ENCODE measurements around the gene SFI1. TPM values are rescaled to one million over a fixed set of nuclear protein-coding genes. Genes with fewer than 3 reads are reported as not detected.

Gene SFI1
- total and polyA plus RNA-seq, 7 donors: 6.5 to 40.9 (median 17.5) TPM

GRCh38 chr22:31627223-31627731, 130.9 kb downstream of the SFI1 start:
- H3K9me3 ChIP-seq: no peaks in the 10 kb centered on the region
- H3K27ac ChIP-seq: peak overlapping the region; percentile 34 to 82 (median 69)
- H3K4me3 ChIP-seq: no peak overlapping the region
- H3K27me3 ChIP-seq: no peaks in the 10 kb centered on the region
- H3K36me3 ChIP-seq: no peaks in the 10 kb centered on the region
- TF ChIP-seq EP300 (IDR thresholded peaks at IDR 0.05): no peak
- H3K4me1 ChIP-seq: peaks cover 0 to 80% (median 66%) of the 10 kb centered on the region in 4 donors
- DNase-seq: no peak
- WGBS, 2 donors: 87 to 88% methylated on average over 8 of the region's 8 CpGs
- intact Hi-C loops (cut with DNase I): no loop called here

GRCh38 chr22:31628362-31628761, 132.0 kb downstream of the SFI1 start:
- DNase-seq: no peak
- intact Hi-C loops (cut with DNase I): no loop called here
- Histone ChIP-seq H3K9me3 (no peaks in the 10 kb centered on the region), H3K27ac (peak overlapping the region in 2 of 4 donors; percentile 72 to 82), H3K4me1 (peaks cover 0 to 80% (median 70%) of the 10 kb centered on the region in 4 donors), H3K27me3 (no peaks in the 10 kb centered on the region), H3K36me3 (no peaks in the 10 kb centered on the region), H3K4me3 (no peak overlapping the region)
- WGBS, 2 donors: 84 to 86% methylated on average over 1 of the region's 1 CpG
- TF ChIP-seq EP300 (IDR thresholded peaks at IDR 0.05) (no peak), POLR2A (IDR thresholded peaks at IDR 0.05) (no peak), POLR2AphosphoS5 (IDR thresholded peaks at IDR 0.05) (no peak), CTCF (IDR thresholded peaks at IDR 0.05) (no peak)

DNA sequence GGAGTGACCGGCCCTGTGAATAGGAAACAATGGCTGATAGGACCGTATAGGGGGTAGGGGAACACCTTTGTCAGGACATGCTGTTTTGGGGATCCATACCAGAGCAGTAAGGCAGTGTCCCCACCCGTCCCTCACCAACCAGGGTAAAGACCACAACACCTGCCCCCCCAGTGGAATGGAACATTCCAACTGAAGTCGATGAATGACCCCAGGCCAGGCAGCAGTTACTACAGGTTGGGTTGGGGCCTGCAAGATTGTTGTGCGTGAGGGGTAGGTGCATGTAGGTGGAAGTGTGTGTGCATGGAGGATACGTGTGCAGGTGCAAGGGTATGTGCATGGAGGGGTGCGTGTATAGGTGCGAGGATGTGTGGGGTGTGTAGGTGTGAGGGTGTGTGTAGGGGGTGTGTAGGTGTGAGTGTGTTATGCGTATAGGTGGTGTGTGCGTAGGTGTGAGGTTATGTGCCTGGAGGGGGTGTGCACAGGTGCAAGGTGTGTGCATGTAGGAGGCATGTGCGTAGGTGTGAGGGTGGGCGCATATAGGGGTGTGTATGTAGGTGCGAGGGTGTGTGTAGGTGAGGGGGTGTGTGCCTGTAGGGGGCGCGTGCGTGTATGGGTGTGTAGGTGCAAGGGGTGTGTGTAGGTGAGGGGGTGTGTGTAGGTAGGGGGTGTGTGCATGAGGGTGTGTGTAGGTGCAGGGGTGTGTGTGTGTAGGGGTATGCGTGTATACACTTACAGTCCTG, 132.8 kb downstream of the SFI1 start:
- intact Hi-C loops (cut with DNase I): no loop called here
- Histone ChIP-seq H3K4me3 (peak overlapping the region in 3 of 4 donors; percentile 67 to 86 (median 68)), H3K4me1 (peaks cover 0 to 81% (median 72%) of the 10 kb centered on the region in 4 donors), H3K27me3 (no peaks in the 10 kb centered on the region), H3K9me3 (no peaks in the 10 kb centered on the region), H3K27ac (peak overlapping the region in 3 of 4 donors; percentile 80 to 91 (median 90)), H3K36me3 (no peaks in the 10 kb centered on the region)
- WGBS, 2 donors: 81 to 83% methylated on average over 17 of the region's 17 CpGs
- DNase-seq: no peak
- TF ChIP-seq CTCF (IDR thresholded peaks at IDR 0.05) (no peak), EP300 (IDR thresholded peaks at IDR 0.05) (no peak), POLR2AphosphoS5 (IDR thresholded peaks at IDR 0.05) (no peak)

DNA sequence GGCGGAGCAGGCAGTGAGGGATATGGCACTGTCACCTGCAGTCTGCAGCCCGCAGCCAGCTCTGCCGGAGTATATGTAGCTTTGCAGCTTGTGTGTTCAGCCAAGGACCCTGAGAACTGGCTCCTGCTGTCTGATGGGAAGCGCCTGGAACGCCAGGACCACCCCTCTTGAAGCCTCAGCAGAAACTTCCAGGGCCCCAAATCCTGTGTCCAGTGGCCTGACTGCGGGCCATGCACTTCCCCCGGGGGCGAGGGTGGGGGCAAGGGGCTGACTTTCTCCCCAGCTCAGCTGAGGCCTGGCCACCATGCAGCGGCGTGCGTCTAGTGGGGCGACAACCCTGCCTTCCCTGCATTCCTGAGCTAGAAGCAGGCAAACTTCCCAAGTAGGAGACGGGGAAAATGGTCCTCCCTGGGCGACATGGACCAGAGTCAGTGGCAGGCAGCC, 133.4 kb downstream of the SFI1 start:
- DNase-seq: no peak
- intact Hi-C loops (cut with DNase I): loop anchor here (1.0 to 5.0 kb wide), 3 partner anchors 27 to 132 kb away; partner anchors contain the start of gene SFI1
- TF ChIP-seq POLR2A (IDR thresholded peaks at IDR 0.05) (no peak), CTCF (IDR thresholded peaks at IDR 0.05) (no peak), EP300 (IDR thresholded peaks at IDR 0.05) (no peak), POLR2AphosphoS5 (IDR thresholded peaks at IDR 0.05) (no peak)
- Histone ChIP-seq H3K27ac (peak overlapping the region; percentile 80 to 91 (median 86)), H3K36me3 (no peaks in the 10 kb centered on the region), H3K9me3 (no peaks in the 10 kb centered on the region), H3K27me3 (no peaks in the 10 kb centered on the region), H3K4me1 (peaks cover 0 to 77% (median 68%) of the 10 kb centered on the region in 4 donors), H3K4me3 (peak overlapping the region; percentile 67 to 86 (median 74))
- WGBS, 2 donors: 43 to 68% methylated on average over 14 of the region's 14 CpGs
